HCT116 (cell line): Measurements from ENCODE around the gene SUB1.

Experiments
- EZH2 ChIP-seq: fragments of 200-600 bp; sonication (generic); IDR thresholded peaks from 2 replicates; pipeline ENCODE4 v1.6.1; 2017; ENCODE audit warnings: antibody characterized with exemption, mixed run types
- EZH2phosphoT487 ChIP-seq: fragments of 200-600 bp; IDR thresholded peaks from 2 replicates; pipeline ENCODE4 v1.6.1; 2018; ENCODE audit warnings: antibody characterized with exemption, borderline replicate concordance
- JUND ChIP-seq: IDR thresholded peaks from 2 replicates; pipeline ENCODE4 v1.6.1; 2012
- POLR2A ChIP-seq: IDR thresholded peaks from 2 replicates; pipeline ENCODE4 v1.7.0; 2011; ENCODE audit warnings: borderline replicate concordance; ENCODE audit not compliant: insufficient read depth, insufficient read length; ENCODE audit errors: extremely low read depth
- POLR2AphosphoS5 ChIP-seq: IDR thresholded peaks from 2 replicates; pipeline ENCODE4 v1.6.1; 2011; ENCODE audit warnings: mild to moderate bottlenecking, low read depth, low read length, moderate library complexity
- RAD21 ChIP-seq: IDR thresholded peaks from 2 replicates; pipeline ENCODE4 v1.6.1; 2012; ENCODE audit warnings: low read depth, mild to moderate bottlenecking
- SP1 ChIP-seq: IDR thresholded peaks from 2 replicates; pipeline ENCODE4 v1.6.1; 2012; ENCODE audit warnings: low read depth
- TF ChIP-seq, protein P1 (sequence below), 3 experiments: fragments of 200-600 bp in 1 of 3; sonication (generic) in 1 of 3; IDR thresholded peaks in 2 of 3; conservative IDR thresholded peaks in 1 of 3; 2 replicates each; pipeline ENCODE4 v1.5.1; 2012 to 2017; ENCODE audit warnings: low read depth in 2 of 3, low read length in 2 of 3, antibody characterized with exemption in 1 of 3, borderline replicate concordance in 1 of 3, control low read depth in 1 of 3, mild to moderate bottlenecking in 1 of 3, mixed read lengths in 1 of 3, mixed run types in 1 of 3, moderate library complexity in 1 of 3; ENCODE audit not compliant: insufficient read depth in 1 of 3
- TF ChIP-seq, protein P2 (sequence below): IDR thresholded peaks from 2 replicates; pipeline ENCODE4 v1.6.1; 2012
- TF ChIP-seq, protein P3 (sequence below): IDR thresholded peaks from 2 replicates; pipeline ENCODE4 v1.6.1; 2012
- TF ChIP-seq, protein P4 (sequence below): IDR thresholded peaks from 2 replicates; pipeline ENCODE4 v1.6.1; 2011; ENCODE audit warnings: mild to moderate bottlenecking, low read length, moderate library complexity; ENCODE audit not compliant: insufficient replicate concordance; ENCODE audit errors: extremely low read depth

DNA sequence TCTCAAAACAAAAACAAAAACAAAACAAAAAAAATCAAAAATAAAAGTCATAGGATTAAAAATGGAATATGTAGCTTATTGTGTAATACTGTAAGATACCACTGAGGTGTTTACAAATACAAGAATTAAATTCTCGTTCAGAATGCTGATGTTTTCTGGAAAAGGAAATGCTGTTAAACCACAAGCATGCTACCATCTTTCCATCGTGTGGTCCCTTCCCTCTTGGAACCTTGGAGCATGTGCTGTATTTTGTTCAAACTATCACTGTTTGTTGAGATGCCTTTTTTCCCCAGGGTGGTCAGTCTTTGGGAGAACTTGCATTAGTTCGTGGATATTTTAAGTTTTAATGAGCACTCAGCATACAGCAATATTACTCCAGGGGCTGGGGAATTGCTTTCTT is 39.7 kb downstream of the SUB1 start:
- TF ChIP-seq, protein P1, sequence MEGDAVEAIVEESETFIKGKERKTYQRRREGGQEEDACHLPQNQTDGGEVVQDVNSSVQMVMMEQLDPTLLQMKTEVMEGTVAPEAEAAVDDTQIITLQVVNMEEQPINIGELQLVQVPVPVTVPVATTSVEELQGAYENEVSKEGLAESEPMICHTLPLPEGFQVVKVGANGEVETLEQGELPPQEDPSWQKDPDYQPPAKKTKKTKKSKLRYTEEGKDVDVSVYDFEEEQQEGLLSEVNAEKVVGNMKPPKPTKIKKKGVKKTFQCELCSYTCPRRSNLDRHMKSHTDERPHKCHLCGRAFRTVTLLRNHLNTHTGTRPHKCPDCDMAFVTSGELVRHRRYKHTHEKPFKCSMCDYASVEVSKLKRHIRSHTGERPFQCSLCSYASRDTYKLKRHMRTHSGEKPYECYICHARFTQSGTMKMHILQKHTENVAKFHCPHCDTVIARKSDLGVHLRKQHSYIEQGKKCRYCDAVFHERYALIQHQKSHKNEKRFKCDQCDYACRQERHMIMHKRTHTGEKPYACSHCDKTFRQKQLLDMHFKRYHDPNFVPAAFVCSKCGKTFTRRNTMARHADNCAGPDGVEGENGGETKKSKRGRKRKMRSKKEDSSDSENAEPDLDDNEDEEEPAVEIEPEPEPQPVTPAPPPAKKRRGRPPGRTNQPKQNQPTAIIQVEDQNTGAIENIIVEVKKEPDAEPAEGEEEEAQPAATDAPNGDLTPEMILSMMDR (IDR thresholded peaks at IDR 0.05 in 2 of 3, conservative IDR thresholded peaks at IDR 0.05 in 1 of 3; ENCODE audit: borderline replicate concordance in 1 of 3, insufficient read depth in 1 of 3, low read depth in 2 of 3, low read length in 2 of 3) = no peak
- TF ChIP-seq, protein P2, sequence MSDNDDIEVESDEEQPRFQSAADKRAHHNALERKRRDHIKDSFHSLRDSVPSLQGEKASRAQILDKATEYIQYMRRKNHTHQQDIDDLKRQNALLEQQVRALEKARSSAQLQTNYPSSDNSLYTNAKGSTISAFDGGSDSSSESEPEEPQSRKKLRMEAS = no peak
- TF ChIP-seq EZH2 = no peak
- TF ChIP-seq, protein P3, sequence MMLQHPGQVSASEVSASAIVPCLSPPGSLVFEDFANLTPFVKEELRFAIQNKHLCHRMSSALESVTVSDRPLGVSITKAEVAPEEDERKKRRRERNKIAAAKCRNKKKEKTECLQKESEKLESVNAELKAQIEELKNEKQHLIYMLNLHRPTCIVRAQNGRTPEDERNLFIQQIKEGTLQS = no peak
- no peak for TF ChIP-seq RAD21
- no peak for TF ChIP-seq POLR2A
- TF ChIP-seq, protein P4, sequence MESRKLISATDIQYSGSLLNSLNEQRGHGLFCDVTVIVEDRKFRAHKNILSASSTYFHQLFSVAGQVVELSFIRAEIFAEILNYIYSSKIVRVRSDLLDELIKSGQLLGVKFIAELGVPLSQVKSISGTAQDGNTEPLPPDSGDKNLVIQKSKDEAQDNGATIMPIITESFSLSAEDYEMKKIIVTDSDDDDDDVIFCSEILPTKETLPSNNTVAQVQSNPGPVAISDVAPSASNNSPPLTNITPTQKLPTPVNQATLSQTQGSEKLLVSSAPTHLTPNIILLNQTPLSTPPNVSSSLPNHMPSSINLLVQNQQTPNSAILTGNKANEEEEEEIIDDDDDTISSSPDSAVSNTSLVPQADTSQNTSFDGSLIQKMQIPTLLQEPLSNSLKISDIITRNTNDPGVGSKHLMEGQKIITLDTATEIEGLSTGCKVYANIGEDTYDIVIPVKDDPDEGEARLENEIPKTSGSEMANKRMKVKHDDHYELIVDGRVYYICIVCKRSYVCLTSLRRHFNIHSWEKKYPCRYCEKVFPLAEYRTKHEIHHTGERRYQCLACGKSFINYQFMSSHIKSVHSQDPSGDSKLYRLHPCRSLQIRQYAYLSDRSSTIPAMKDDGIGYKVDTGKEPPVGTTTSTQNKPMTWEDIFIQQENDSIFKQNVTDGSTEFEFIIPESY = no peak
- no peak for TF ChIP-seq POLR2AphosphoS5
- TF ChIP-seq SP1 = no peak
- TF ChIP-seq EZH2phosphoT487 = no peak
- no peak for TF ChIP-seq JUND
